Measurements from ENCODE around the gene CTNNBL1.

DNA sequence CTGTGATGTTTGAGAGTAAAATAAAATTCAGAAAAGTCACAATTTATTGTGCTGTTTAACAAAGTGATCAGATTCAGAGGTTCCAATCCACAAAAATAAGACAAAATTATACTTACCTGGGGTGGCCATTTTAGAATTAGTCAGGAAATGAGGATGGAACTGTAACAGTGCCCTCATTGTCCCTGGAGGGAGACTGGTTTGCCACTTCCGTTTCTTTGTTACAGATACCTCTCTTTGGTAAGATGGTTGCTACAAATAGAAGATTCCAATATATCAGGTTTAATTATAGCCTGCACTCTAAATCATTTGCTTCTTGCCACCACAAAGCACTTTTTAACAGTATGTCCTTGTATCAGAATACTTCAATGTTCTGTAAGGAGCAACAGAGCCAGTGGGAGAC, 95.6 kb downstream of the CTNNBL1 start:
- TF ChIP-seq BHLHE40 (IDR thresholded peaks at IDR 0.05; ENCODE audit: low read depth, low read length), result no peak
- no peak for TF ChIP-seq CTCF (conservative IDR thresholded peaks at IDR 0.05; ENCODE audit: low read depth, low read length)
- TF ChIP-seq RCOR1 (IDR thresholded peaks at IDR 0.05; ENCODE audit: insufficient replicate concordance, low read length), result no peak
- no peak for TF ChIP-seq POLR2A (IDR thresholded peaks at IDR 0.05; ENCODE audit: low read depth, low read length)
- TF ChIP-seq SMC3 (IDR thresholded peaks at IDR 0.05; ENCODE audit: low read depth, low read length), result no peak
- no peak for TF ChIP-seq CEBPB (IDR thresholded peaks at IDR 0.05; ENCODE audit: low read depth, low read length)
- TF ChIP-seq MAZ (IDR thresholded peaks at IDR 0.05; ENCODE audit: borderline replicate concordance, low read depth, low read length), result no peak
- no peak for TF ChIP-seq RAD21 (IDR thresholded peaks at IDR 0.05; ENCODE audit: low read length)
- no peak for TF ChIP-seq USF2 (IDR thresholded peaks at IDR 0.05; ENCODE audit: low read depth, low read length)
